B cell (primary cell): ENCODE results near the gene TBC1D22A. TPM values are rescaled to one million over a fixed set of nuclear protein-coding genes. Genes with fewer than 3 reads are reported as not detected.

Experiments used
- ATAC-seq: fragments of 200-7000 bp; cut with Tn5 transposase; one replicate; pipeline ENCODE4 v1.10.0; 2021; ENCODE audit warnings: low read depth, mild to moderate bottlenecking, moderate number of reproducible peaks, moderate library complexity
- CTCF ChIA-PET: fragments of 350-600 bp; sonication (Branson Sonifier 250); formaldehyde crosslinking; loops from one replicate; lab custom pipeline; 2021; ENCODE audit warnings: antibody characterized with exemption, inconsistent platforms; lab: Charles Lee
- POLR2A ChIA-PET: fragments of 350-600 bp; sonication (Branson Sonifier 250); formaldehyde crosslinking; loops from one replicate; lab custom pipeline; 2021; ENCODE audit warnings: antibody characterized with exemption; lab: Charles Lee
- DNase-seq: peaks from one replicate; pipeline ENCODE4 v3.0.0; 2013
- H2AFZ ChIP-seq: 2 replicates; pipeline ENCODE4 v1.6.1; 2012; ENCODE audit warnings: mild to moderate bottlenecking, low read depth, low read length; ENCODE audit not compliant: insufficient read depth, poor library complexity, severe bottlenecking
- H3K27ac ChIP-seq, 2 donors: 1 replicate in 1 of 2; 2 replicates in 1 of 2; pipeline ENCODE4 v1.5.1; 2012 to 2013; ENCODE audit warnings: low read length in 2 of 2, mild to moderate bottlenecking in 2 of 2, moderate library complexity in 1 of 2
- H3K27me3 ChIP-seq, 4 experiments: fragments of 200-600 bp in 1 of 4; sonication (generic) in 1 of 4; replicated peaks in 1 of 4; 1 replicate in 2 of 4; 2 replicates in 2 of 4; pipeline versions ENCODE4 v1.6.1 to v1.7.0; 2013 to 2016; ENCODE audit warnings: low read length in 3 of 4, mild to moderate bottlenecking in 2 of 4, mixed read lengths in 1 of 4, moderate library complexity in 1 of 4; ENCODE audit not compliant: insufficient read depth in 4 of 4, control insufficient read depth in 3 of 4; ENCODE audit errors: control extremely low read depth in 1 of 4
- H3K36me3 ChIP-seq, 2 experiments: replicated peaks in 1 of 2; 1 replicate in 1 of 2; 2 replicates in 1 of 2; pipeline versions ENCODE4 v1.6.1 to v1.7.1; 2013; ENCODE audit warnings: low read length in 1 of 2; ENCODE audit not compliant: insufficient read depth in 2 of 2, control insufficient read depth in 1 of 2; ENCODE audit errors: control extremely low read depth in 1 of 2, extremely low read depth in 1 of 2
- H3K4me1 ChIP-seq, 2 donors: fragments of 200-600 bp in 1 of 2; sonication (generic) in 1 of 2; 1 replicate in 1 of 2; 2 replicates in 1 of 2; pipeline versions ENCODE4 v1.5.1 to v1.6.1; 2013 to 2017; ENCODE audit warnings: low read length in 2 of 2; ENCODE audit not compliant: control insufficient read depth in 2 of 2, insufficient read depth in 2 of 2
- H3K4me2 ChIP-seq: replicated peaks from 2 replicates; pipeline ENCODE3; 2012; ENCODE audit warnings: mild to moderate bottlenecking, low read depth, low read length; ENCODE audit not compliant: poor library complexity, severe bottlenecking
- H3K4me3 ChIP-seq, 5 experiments: fragments of 200-600 bp in 1 of 5; sonication (generic) in 1 of 5; 1 replicate in 3 of 5; 2 replicates in 2 of 5; pipeline versions ENCODE4 v1.5.1 to v1.7.0; 2011 to 2016; ENCODE audit warnings: low read length in 4 of 5, mild to moderate bottlenecking in 4 of 5, low read depth in 2 of 5, control low read depth in 1 of 5, moderate library complexity in 1 of 5; ENCODE audit not compliant: insufficient read depth in 1 of 5; ENCODE audit errors: control extremely low read depth in 1 of 5, extremely low read depth in 1 of 5
- H3K79me2 ChIP-seq: fragments of 200-600 bp; sonication (generic); one replicate; pipeline ENCODE4 v1.6.0; 2016; ENCODE audit warnings: low read length; ENCODE audit not compliant: control insufficient read depth, insufficient read depth
- H3K9ac ChIP-seq: fragments of 200-600 bp; sonication (generic); 2 replicates; pipeline ENCODE4 v1.6.1; 2017; ENCODE audit warnings: mild to moderate bottlenecking, low read length, moderate library complexity
- H3K9me3 ChIP-seq, 3 donors: one replicate each; pipeline versions ENCODE4 v1.6.1 to v1.7.1; 2013; ENCODE audit warnings: low read length in 2 of 3; ENCODE audit not compliant: control insufficient read depth in 2 of 3, insufficient read depth in 1 of 3; ENCODE audit errors: control extremely low read depth in 1 of 3
- H4K20me1 ChIP-seq: 2 replicates; pipeline ENCODE4 v1.6.0; 2012; ENCODE audit warnings: mild to moderate bottlenecking, low read length; ENCODE audit not compliant: insufficient read depth, control insufficient read depth, poor library complexity, severe bottlenecking
- H3K27ac Mint-ChIP-seq: one replicate; pipeline ENCODE4 v1.8.0; 2021; ENCODE audit warnings: mixed read lengths
- H3K27me3 Mint-ChIP-seq: one replicate; pipeline ENCODE4 v1.8.0; 2021; ENCODE audit warnings: mixed read lengths
- H3K4me1 Mint-ChIP-seq: one replicate; pipeline ENCODE4 v1.8.0; 2021; ENCODE audit warnings: mixed read lengths
- H3K4me3 Mint-ChIP-seq: one replicate; pipeline ENCODE4 v1.8.0; 2021; ENCODE audit warnings: mixed read lengths
- H3K9me3 Mint-ChIP-seq: one replicate; pipeline ENCODE4 v1.8.0; 2022; ENCODE audit warnings: mixed read lengths; ENCODE audit not compliant: insufficient read depth
- EZH2 ChIP-seq: IDR thresholded peaks from 2 replicates; pipeline ENCODE4 v1.6.1; 2012; ENCODE audit warnings: borderline replicate concordance, low read depth, mild to moderate bottlenecking, moderate library complexity, low read length; ENCODE audit not compliant: insufficient read depth, poor library complexity, severe bottlenecking
- WGBS: methylation state at CpG from one replicate; pipeline ENCODE4 v1.1.5; 2013; ENCODE audit warnings: missing lambda C conversion rate; ENCODE audit not compliant: insufficient coverage; 5-methylcytosine and 5-hydroxymethylcytosine counted together
- intact Hi-C: fragments of 100-400 bp; cut with micrococcal nuclease; formaldehyde crosslinking; loops from one replicate; pipeline ENCODE4 v1.10.0; 2022
- polyA plus RNA-seq: library from polyadenylated mRNA; depleted of rRNA; stranded (reverse); fragments of >200 nt; gene quantifications from 2 replicates; pipeline ENCODE4 v1.2.3, GENCODE V29; 2012
- total RNA-seq, 2 donors: library from RNA; stranded (reverse); fragments of 120-200 nt in 1 of 2; gene quantifications; 1 replicate in 1 of 2; 2 replicates in 1 of 2; pipeline versions ENCODE4 v1.2.3 to v1.2.4, GENCODE V29; 2013 to 2022
- TF ChIP-seq, protein P1 (sequence below): fragments of 200-600 bp; IDR thresholded peaks from one replicate; pipeline ENCODE4 v1.8.0; 2022; ENCODE audit warnings: antibody characterized with exemption, mild to moderate bottlenecking

Gene TBC1D22A
- total and polyA plus RNA-seq, 2 donors (not counting 1 experiment from before 2014, with no cell fraction given), result 73.8 to 128 TPM

DNA sequence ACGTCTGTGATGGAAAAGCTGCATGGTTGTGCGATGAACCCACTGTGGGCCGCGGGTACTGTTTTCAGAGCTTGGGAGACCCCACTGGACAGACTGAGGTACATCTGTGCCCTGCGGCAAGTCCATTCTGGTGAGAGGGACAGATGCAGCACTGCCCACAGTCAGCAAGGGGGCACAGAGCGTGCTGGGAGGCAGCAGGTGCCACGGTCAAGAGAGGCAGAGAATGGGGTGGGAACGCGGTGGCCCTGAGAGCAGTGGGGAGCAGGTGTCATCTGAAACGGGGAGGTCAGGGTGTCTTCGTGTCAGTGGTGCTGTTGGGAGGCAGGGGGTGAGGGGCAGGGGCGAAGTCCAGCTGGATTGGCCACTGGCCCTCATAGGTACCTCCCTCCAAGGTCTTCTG, 32.0 kb downstream of the TBC1D22A start:
- H3K27ac Mint-ChIP-seq, result peak overlapping the region; percentile 56
- no peaks in the 10 kb centered on the region for H3K9me3 Mint-ChIP-seq
- DNase-seq, result no peak
- H3K4me1 Mint-ChIP-seq, result peaks cover 46% of the 10 kb centered on the region
- Histone ChIP-seq H3K9me3 (peaks cover 0 to 4% (median 0%) of the 10 kb centered on the region in 3 donors), H3K4me2 (no peak overlapping the region), H2AFZ (no peak overlapping the region), H4K20me1 (peaks cover 97% of the 10 kb centered on the region), H3K79me2 (peaks cover 99% of the 10 kb centered on the region), H3K9ac (no peak overlapping the region), H3K27me3 (no peaks in the 10 kb centered on the region), H3K4me1 (peaks cover 23 to 29% of the 10 kb centered on the region in 2 donors), H3K36me3 (peaks cover 0 to 76% of the 10 kb centered on the region in 2 experiments), H3K27ac (no peak overlapping the region), H3K4me3 (no peak overlapping the region)
- CTCF ChIA-PET, result interaction anchor here (1.5 to 4.3 kb wide), 3 partner anchors 9 to 231 kb away, joined by 4 to 27 read pairs (median 11); no protein-coding TSS in a partner anchor
- intact Hi-C loops, result no loop called here
- H3K27me3 Mint-ChIP-seq, result no peaks in the 10 kb centered on the region
- no peak overlapping the region for H3K4me3 Mint-ChIP-seq
- ATAC-seq, result no peak
- TF ChIP-seq EZH2, result no peak
- TF ChIP-seq, protein P1, sequence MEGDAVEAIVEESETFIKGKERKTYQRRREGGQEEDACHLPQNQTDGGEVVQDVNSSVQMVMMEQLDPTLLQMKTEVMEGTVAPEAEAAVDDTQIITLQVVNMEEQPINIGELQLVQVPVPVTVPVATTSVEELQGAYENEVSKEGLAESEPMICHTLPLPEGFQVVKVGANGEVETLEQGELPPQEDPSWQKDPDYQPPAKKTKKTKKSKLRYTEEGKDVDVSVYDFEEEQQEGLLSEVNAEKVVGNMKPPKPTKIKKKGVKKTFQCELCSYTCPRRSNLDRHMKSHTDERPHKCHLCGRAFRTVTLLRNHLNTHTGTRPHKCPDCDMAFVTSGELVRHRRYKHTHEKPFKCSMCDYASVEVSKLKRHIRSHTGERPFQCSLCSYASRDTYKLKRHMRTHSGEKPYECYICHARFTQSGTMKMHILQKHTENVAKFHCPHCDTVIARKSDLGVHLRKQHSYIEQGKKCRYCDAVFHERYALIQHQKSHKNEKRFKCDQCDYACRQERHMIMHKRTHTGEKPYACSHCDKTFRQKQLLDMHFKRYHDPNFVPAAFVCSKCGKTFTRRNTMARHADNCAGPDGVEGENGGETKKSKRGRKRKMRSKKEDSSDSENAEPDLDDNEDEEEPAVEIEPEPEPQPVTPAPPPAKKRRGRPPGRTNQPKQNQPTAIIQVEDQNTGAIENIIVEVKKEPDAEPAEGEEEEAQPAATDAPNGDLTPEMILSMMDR, result no peak
- POLR2A ChIA-PET, result no interaction called here
- 96% methylated on average over 11 of the region's 12 CpGs for WGBS

DNA sequence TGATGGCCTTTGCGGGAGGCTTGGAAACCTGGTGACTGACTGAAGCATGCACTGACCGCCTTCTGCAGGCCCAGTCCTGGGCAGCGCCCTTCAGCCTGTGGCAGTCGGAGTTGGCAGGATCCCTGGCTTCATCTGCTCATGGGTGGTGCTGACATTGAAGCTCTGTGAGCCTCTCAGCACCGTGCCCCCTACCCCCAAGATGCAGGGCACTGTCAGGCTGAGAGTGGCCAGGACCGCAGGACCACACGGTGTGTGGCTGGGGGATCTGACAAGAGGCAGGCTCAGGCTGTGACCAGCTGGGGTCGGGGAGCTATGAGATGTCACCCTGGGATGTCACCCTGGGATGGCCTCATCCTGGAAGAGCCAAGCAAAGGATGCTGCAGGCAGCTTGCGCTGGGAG, 32.7 kb downstream of the TBC1D22A start:
- WGBS, result 99% methylated on average over 8 of the region's 9 CpGs
- no peaks in the 10 kb centered on the region for H3K9me3 Mint-ChIP-seq
- peaks cover 47% of the 10 kb centered on the region for H3K4me1 Mint-ChIP-seq
- H3K27ac Mint-ChIP-seq, result peak overlapping the region; percentile 37
- H3K4me3 Mint-ChIP-seq, result no peak overlapping the region
- no peaks in the 10 kb centered on the region for H3K27me3 Mint-ChIP-seq
- no peak overlapping the region for H3K27ac ChIP-seq
- no peak overlapping the region for H3K4me2 ChIP-seq
- peaks cover 0 to 4% (median 0%) of the 10 kb centered on the region in 3 donors for H3K9me3 ChIP-seq
- H3K4me1 ChIP-seq, result peaks cover 22 to 24% of the 10 kb centered on the region in 2 donors
- no peak overlapping the region for H3K4me3 ChIP-seq
- DNase-seq, result no peak
- peaks cover 0 to 82% of the 10 kb centered on the region in 2 experiments for H3K36me3 ChIP-seq
- ChIA-PET POLR2A (interaction anchor here (1.8 kb wide), 1 partner anchor 32 kb away, joined by 6 read pairs; the partner anchor contains the start of gene TBC1D22A), CTCF (interaction anchor here (0.6 to 4.3 kb wide), 3 partner anchors 8 to 37 kb away, joined by 3 to 27 read pairs (median 11); no protein-coding TSS in a partner anchor)
- no peak for ATAC-seq
- H2AFZ ChIP-seq, result no peak overlapping the region
- H3K79me2 ChIP-seq, result peaks cover 99% of the 10 kb centered on the region
- H3K27me3 ChIP-seq, result no peaks in the 10 kb centered on the region
- peaks cover 97% of the 10 kb centered on the region for H4K20me1 ChIP-seq
- intact Hi-C loops, result no loop called here
- TF ChIP-seq EZH2, result no peak
- TF ChIP-seq, protein P1, result no peak
- no peak overlapping the region for H3K9ac ChIP-seq
